WTC11 (cell line): ENCODE data around the gene TARBP1. TPM values are rescaled to one million over a fixed set of nuclear protein-coding genes. Genes with fewer than 3 reads are reported as not detected.

Experiments
- ATAC-seq: fragments of 200-7000 bp; cut with Tn5 transposase; 2 replicates; pipeline ENCODE4 v1.10.0; 2021; ENCODE audit warnings: mild to moderate bottlenecking, moderate library complexity
- CTCF ChIA-PET: fragments of 300-600 bp; sonication (Branson Sonifier 250); formaldehyde crosslinking; loops from one replicate; lab custom pipeline; 2021; ENCODE audit warnings: antibody characterized with exemption; lab: Charles Lee
- POLR2A ChIA-PET: fragments of 350-600 bp; sonication (Branson Sonifier 250); formaldehyde crosslinking; loops from one replicate; lab custom pipeline; 2021; ENCODE audit warnings: antibody characterized with exemption; lab: Charles Lee
- DNase-seq: peaks from one replicate; pipeline ENCODE4 v3.0.0; 2021; ENCODE audit warnings: low spot score
- H3K27ac Mint-ChIP-seq: 2 replicates; pipeline ENCODE4 v1.8.0; 2021; ENCODE audit warnings: mixed read lengths
- H3K27me3 Mint-ChIP-seq: 2 replicates; pipeline ENCODE4 v1.8.0; 2021; ENCODE audit warnings: low read depth, mild to moderate bottlenecking, moderate library complexity, mixed read lengths
- H3K36me3 Mint-ChIP-seq: 2 replicates; pipeline ENCODE4 v1.8.0; 2021; ENCODE audit warnings: mixed read lengths
- H3K4me1 Mint-ChIP-seq: 2 replicates; pipeline ENCODE4 v1.8.0; 2022; ENCODE audit warnings: mixed read lengths
- H3K4me3 Mint-ChIP-seq: 2 replicates; pipeline ENCODE4 v1.8.0; 2021; ENCODE audit warnings: mild to moderate bottlenecking, moderate library complexity, mixed read lengths
- H3K9me3 Mint-ChIP-seq: 2 replicates; pipeline ENCODE4 v1.8.0; 2021; ENCODE audit warnings: mixed read lengths
- CREM ChIP-seq: sonication (generic); formaldehyde crosslinking; IDR thresholded peaks from 2 replicates; pipeline ENCODE4 v1.8.1; 2022; ENCODE audit warnings: mild to moderate bottlenecking, missing genetic modification reagents, moderate library complexity
- ETV6 ChIP-seq: sonication (generic); formaldehyde crosslinking; IDR thresholded peaks from 2 replicates; pipeline ENCODE4 v1.8.1; 2022; ENCODE audit warnings: mild to moderate bottlenecking, missing genetic modification reagents
- HMGA2 ChIP-seq: fragments of 250-450 bp; sonication (Bioruptor Pico); IDR thresholded peaks from 2 replicates; pipeline ENCODE4 v1.4.0; 2021; ENCODE audit warnings: mild to moderate bottlenecking, moderate library complexity
- MYBL2 ChIP-seq: sonication (generic); formaldehyde crosslinking; IDR thresholded peaks from 2 replicates; pipeline ENCODE4 v1.8.1; 2023; ENCODE audit warnings: mild to moderate bottlenecking, moderate library complexity, missing genetic modification reagents
- PRDM15 ChIP-seq: sonication (generic); formaldehyde crosslinking; IDR thresholded peaks from 2 replicates; pipeline ENCODE4 v1.8.0; 2022; ENCODE audit warnings: missing genetic modification reagents
- SMAD4 ChIP-seq: sonication (generic); formaldehyde crosslinking; IDR thresholded peaks from 2 replicates; pipeline ENCODE4 v1.8.0; 2022; ENCODE audit warnings: mild to moderate bottlenecking, missing genetic modification reagents
- SOX15 ChIP-seq: fragments of 250-450 bp; sonication (Bioruptor Pico); IDR thresholded peaks from 2 replicates; pipeline ENCODE4 v1.9.0; 2021; ENCODE audit warnings: mild to moderate bottlenecking
- SP1 ChIP-seq: sonication (generic); formaldehyde crosslinking; conservative IDR thresholded peaks from 2 replicates; pipeline ENCODE4 v1.8.1; 2022; ENCODE audit warnings: missing genetic modification reagents
- TCF7 ChIP-seq: sonication (generic); formaldehyde crosslinking; IDR thresholded peaks from 2 replicates; pipeline ENCODE4 v1.8.0; 2022; ENCODE audit warnings: mild to moderate bottlenecking, low read depth, missing genetic modification reagents, moderate library complexity
- USF2 ChIP-seq: sonication (generic); formaldehyde crosslinking; IDR thresholded peaks from 2 replicates; pipeline ENCODE4 v1.8.1; 2023; ENCODE audit warnings: mild to moderate bottlenecking, missing genetic modification reagents, moderate library complexity
- ZNF532 ChIP-seq: fragments of 250-450 bp; sonication (Bioruptor Pico); IDR thresholded peaks from 2 replicates; pipeline ENCODE4 v1.9.0; 2021; ENCODE audit warnings: mild to moderate bottlenecking, borderline replicate concordance
- total RNA-seq: library from RNA; stranded (reverse); gene quantifications from 3 replicates; pipeline ENCODE4 v1.2.3, GENCODE V29; 2021
- TF ChIP-seq, protein P1 (sequence below): sonication (generic); formaldehyde crosslinking; IDR thresholded peaks from 2 replicates; pipeline ENCODE4 v1.8.1; 2023; ENCODE audit warnings: mild to moderate bottlenecking, moderate library complexity, missing genetic modification reagents
- TF ChIP-seq, protein P2 (sequence below): sonication (generic); formaldehyde crosslinking; IDR thresholded peaks from 2 replicates; pipeline ENCODE4 v1.8.1; 2023; ENCODE audit warnings: mild to moderate bottlenecking, missing genetic modification reagents, moderate library complexity
- TF ChIP-seq, protein P3 (sequence below): sonication (generic); formaldehyde crosslinking; IDR thresholded peaks from 2 replicates; pipeline ENCODE4 v1.8.0; 2022; ENCODE audit warnings: mild to moderate bottlenecking, missing genetic modification reagents
- TF ChIP-seq, protein P4 (sequence below): sonication (generic); formaldehyde crosslinking; IDR thresholded peaks from 2 replicates; pipeline ENCODE4 v1.8.0; 2022; ENCODE audit warnings: mild to moderate bottlenecking, missing genetic modification reagents

TARBP1 gene
- total RNA-seq, 1 experiment from 2014 or later = 24.0 TPM

GRCh38 chr1:234431255-234431654 lies 47.7 kb downstream of the TARBP1 start (continued):
- TF ChIP-seq ZNF532 (no peak), CREM (no peak), TCF7 (CRISPR knock-in tag) (no peak), MYBL2 (no peak), SOX15 (CRISPR knock-in tag) (no peak), ETV6 (CRISPR knock-in tag) (no peak)
- TF ChIP-seq, protein P1, sequence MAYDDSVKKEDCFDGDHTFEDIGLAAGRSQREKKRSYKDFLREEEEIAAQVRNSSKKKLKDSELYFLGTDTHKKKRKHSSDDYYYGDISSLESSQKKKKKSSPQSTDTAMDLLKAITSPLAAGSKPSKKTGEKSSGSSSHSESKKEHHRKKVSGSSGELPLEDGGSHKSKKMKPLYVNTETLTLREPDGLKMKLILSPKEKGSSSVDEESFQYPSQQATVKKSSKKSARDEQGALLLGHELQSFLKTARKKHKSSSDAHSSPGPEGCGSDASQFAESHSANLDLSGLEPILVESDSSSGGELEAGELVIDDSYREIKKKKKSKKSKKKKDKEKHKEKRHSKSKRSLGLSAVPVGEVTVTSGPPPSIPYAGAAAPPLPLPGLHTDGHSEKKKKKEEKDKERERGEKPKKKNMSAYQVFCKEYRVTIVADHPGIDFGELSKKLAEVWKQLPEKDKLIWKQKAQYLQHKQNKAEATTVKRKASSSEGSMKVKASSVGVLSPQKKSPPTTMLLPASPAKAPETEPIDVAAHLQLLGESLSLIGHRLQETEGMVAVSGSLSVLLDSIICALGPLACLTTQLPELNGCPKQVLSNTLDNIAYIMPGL (CRISPR knock-in tag) = no peak
- TF ChIP-seq, protein P2, sequence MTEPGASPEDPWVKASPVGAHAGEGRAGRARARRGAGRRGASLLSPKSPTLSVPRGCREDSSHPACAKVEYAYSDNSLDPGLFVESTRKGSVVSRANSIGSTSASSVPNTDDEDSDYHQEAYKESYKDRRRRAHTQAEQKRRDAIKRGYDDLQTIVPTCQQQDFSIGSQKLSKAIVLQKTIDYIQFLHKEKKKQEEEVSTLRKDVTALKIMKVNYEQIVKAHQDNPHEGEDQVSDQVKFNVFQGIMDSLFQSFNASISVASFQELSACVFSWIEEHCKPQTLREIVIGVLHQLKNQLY (CRISPR knock-in tag) = no peak
- TF ChIP-seq, protein P3, sequence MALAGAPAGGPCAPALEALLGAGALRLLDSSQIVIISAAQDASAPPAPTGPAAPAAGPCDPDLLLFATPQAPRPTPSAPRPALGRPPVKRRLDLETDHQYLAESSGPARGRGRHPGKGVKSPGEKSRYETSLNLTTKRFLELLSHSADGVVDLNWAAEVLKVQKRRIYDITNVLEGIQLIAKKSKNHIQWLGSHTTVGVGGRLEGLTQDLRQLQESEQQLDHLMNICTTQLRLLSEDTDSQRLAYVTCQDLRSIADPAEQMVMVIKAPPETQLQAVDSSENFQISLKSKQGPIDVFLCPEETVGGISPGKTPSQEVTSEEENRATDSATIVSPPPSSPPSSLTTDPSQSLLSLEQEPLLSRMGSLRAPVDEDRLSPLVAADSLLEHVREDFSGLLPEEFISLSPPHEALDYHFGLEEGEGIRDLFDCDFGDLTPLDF (CRISPR knock-in tag) = no peak

DNA sequence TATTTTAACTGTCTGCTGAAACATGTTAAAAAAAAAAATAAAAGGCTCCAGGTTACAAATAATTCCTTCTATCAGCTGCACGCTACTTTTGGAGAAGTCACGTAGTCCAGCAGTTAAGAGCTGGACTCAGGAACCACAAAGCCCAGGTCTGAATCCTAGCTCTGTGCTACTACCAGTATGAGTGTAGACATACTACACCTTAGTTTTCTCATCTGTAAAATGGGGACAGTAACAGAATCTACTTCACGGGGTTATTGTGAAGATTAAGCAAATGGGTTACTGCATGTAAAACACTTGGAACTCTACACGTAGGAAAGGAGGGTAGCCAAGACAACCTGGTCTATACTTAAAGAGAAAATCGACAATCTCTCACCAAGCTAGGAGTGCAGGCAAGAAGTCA lies 48.3 kb downstream of the TARBP1 start:
- peaks cover 4% of the 10 kb centered on the region for H3K4me1 Mint-ChIP-seq

More for the DNA sequence above, 48.3 kb downstream of the TARBP1 start:
- CTCF ChIA-PET = no interaction called here
- H3K9me3 Mint-ChIP-seq = no peaks in the 10 kb centered on the region
- DNase-seq = no peak
- no peak overlapping the region for H3K4me3 Mint-ChIP-seq
- peaks cover 32% of the 10 kb centered on the region for H3K36me3 Mint-ChIP-seq
- TF ChIP-seq USF2 = no peak
- TF ChIP-seq, protein P2 (CRISPR knock-in tag) = no peak
- TF ChIP-seq SP1 (CRISPR knock-in tag) = no peak
- TF ChIP-seq, protein P4, sequence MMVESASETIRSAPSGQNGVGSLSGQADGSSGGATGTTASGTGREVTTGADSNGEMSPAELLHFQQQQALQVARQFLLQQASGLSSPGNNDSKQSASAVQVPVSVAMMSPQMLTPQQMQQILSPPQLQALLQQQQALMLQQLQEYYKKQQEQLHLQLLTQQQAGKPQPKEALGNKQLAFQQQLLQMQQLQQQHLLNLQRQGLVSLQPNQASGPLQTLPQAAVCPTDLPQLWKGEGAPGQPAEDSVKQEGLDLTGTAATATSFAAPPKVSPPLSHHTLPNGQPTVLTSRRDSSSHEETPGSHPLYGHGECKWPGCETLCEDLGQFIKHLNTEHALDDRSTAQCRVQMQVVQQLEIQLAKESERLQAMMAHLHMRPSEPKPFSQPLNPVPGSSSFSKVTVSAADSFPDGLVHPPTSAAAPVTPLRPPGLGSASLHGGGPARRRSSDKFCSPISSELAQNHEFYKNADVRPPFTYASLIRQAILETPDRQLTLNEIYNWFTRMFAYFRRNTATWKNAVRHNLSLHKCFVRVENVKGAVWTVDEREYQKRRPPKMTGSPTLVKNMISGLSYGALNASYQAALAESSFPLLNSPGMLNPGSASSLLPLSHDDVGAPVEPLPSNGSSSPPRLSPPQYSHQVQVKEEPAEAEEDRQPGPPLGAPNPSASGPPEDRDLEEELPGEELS (CRISPR knock-in tag) = no peak
- no peak for TF ChIP-seq HMGA2
- no peak for TF ChIP-seq ETV6 (CRISPR knock-in tag)
- no peak for TF ChIP-seq SMAD4 (CRISPR knock-in tag)
- no peak for TF ChIP-seq PRDM15 (CRISPR knock-in tag)
- TF ChIP-seq, all 79 proteins: peak for 0
- Mint-ChIP-seq H3K27me3 (no peaks in the 10 kb centered on the region), H3K27ac (no peak overlapping the region)
- POLR2A ChIA-PET = no interaction called here
- ATAC-seq = no peak
